ENCODE results near the gene CRY2.

GRCh38 chr11:45811109-45811435 lies 36.2 kb upstream of the CRY2 start:
- no peak for TF ChIP-seq BCL3 (IDR thresholded peaks at IDR 0.05; ENCODE audit: borderline replicate concordance, insufficient read depth, low read depth, low read length, poor library complexity, severe bottlenecking)
- no peak for TF ChIP-seq SIN3A (IDR thresholded peaks at IDR 0.05; ENCODE audit: low read depth, low read length)
- TF ChIP-seq POLR2AphosphoS5 (IDR thresholded peaks at IDR 0.05; ENCODE audit: low read length): no peak
- TF ChIP-seq NBN (IDR thresholded peaks at IDR 0.05): no peak
- no peak for TF ChIP-seq MEF2A (IDR thresholded peaks at IDR 0.05; ENCODE audit: insufficient read depth, low read depth, low read length)
- no peak for TF ChIP-seq SP1 (IDR thresholded peaks at IDR 0.05; ENCODE audit: low read depth, low read length)
- TF ChIP-seq HDGF (IDR thresholded peaks at IDR 0.05): no peak
- TF ChIP-seq CTCF (IDR thresholded peaks at IDR 0.05 in 2 of 3, conservative IDR thresholded peaks at IDR 0.05 in 1 of 3; ENCODE audit: control insufficient read depth in 2 of 3, extremely low read depth in 1 of 3, insufficient read depth in 1 of 3, low read depth in 3 of 3, low read length in 3 of 3): no peak
- TF ChIP-seq CBFB (IDR thresholded peaks at IDR 0.05; ENCODE audit: low read depth): no peak
- TF ChIP-seq KDM1A (IDR thresholded peaks at IDR 0.05; ENCODE audit: borderline replicate concordance): no peak
- TF ChIP-seq EZH2 (IDR thresholded peaks at IDR 0.05; ENCODE audit: borderline replicate concordance, control insufficient read depth, low read depth, low read length): no peak
- no peak for TF ChIP-seq SREBF1 (IDR thresholded peaks at IDR 0.05; ENCODE audit: low read length)
- no peak for TF ChIP-seq EP300 (IDR thresholded peaks at IDR 0.05; ENCODE audit: borderline replicate concordance in 1 of 2, control insufficient read depth in 1 of 2, low read depth in 2 of 2, low read length in 2 of 2)

Data from GM12878 (cell line).